ENCODE measurements around the gene LRMDA.

The LRMDA gene

GRCh38 chr10:75716506-75716905 is 285.1 kb downstream of the LRMDA start:
- DNase-seq (ENCODE audit: low read depth): no peak

- DNase-seq (ENCODE audit: low read depth): no peak
Observed at GRCh38 chr10:75717126-75717916, 285.9 kb downstream of the LRMDA start.

- DNase-seq (ENCODE audit: low read depth): no peak
Observed at GRCh38 chr10:75718991-75719390, 287.6 kb downstream of the LRMDA start.

- DNase-seq (ENCODE audit: low read depth): no peak
Observed at GRCh38 chr10:75720157-75720556, 288.7 kb downstream of the LRMDA start.

GRCh38 chr10:75722020-75722419 is 290.6 kb downstream of the LRMDA start:
- DNase-seq (ENCODE audit: low read depth): no peak

GRCh38 chr10:75722609-75723008 is 291.2 kb downstream of the LRMDA start:
- DNase-seq (ENCODE audit: low read depth): no peak

- DNase-seq (ENCODE audit: low read depth): no peak
Observed at GRCh38 chr10:75723319-75723980, 292.0 kb downstream of the LRMDA start.

- no peak for DNase-seq (ENCODE audit: low read depth)
Observed at GRCh38 chr10:75724047-75724446, 292.6 kb downstream of the LRMDA start.

GRCh38 chr10:75726522-75727483 is 295.4 kb downstream of the LRMDA start:
- no peak for DNase-seq (ENCODE audit: low read depth)

GRCh38 chr10:75730847-75731246 is 299.4 kb downstream of the LRMDA start:
- DNase-seq (ENCODE audit: low read depth): no peak

- DNase-seq (ENCODE audit: low read depth): no peak
Observed at GRCh38 chr10:75733135-75733890, 301.9 kb downstream of the LRMDA start.

- no peak for DNase-seq (ENCODE audit: low read depth)
Observed at GRCh38 chr10:75736151-75736640, 304.8 kb downstream of the LRMDA start.

- no peak for DNase-seq (ENCODE audit: low read depth)
Observed at GRCh38 chr10:75736889-75737579, 305.6 kb downstream of the LRMDA start.

- no peak for DNase-seq (ENCODE audit: low read depth)
Observed at GRCh38 chr10:75737580-75737949, 306.1 kb downstream of the LRMDA start.

GRCh38 chr10:75738924-75739323 is 307.5 kb downstream of the LRMDA start:
- no peak for DNase-seq (ENCODE audit: low read depth)

GRCh38 chr10:75739414-75740143 is 308.2 kb downstream of the LRMDA start:
- DNase-seq (ENCODE audit: low read depth): no peak

- DNase-seq (ENCODE audit: low read depth): no peak
Observed at GRCh38 chr10:75740541-75740940, 309.1 kb downstream of the LRMDA start.

- DNase-seq (ENCODE audit: low read depth): no peak
Observed at GRCh38 chr10:75742355-75742754, 310.9 kb downstream of the LRMDA start.

- DNase-seq (ENCODE audit: low read depth): no peak
Observed at GRCh38 chr10:75743291-75743778, 311.9 kb downstream of the LRMDA start.

GRCh38 chr10:75744261-75744660 is 312.8 kb downstream of the LRMDA start:
- no peak for DNase-seq (ENCODE audit: low read depth)
